HUDEP-2 (cell line): Measurements from ENCODE around the gene KRT84.
A peak's percentile ranks its signal among the peaks of the same experiment; 100 is the strongest.

Source experiments
- DNase-seq, 76 experiments: peaks; one replicate each; lab custom pipeline; 2025; ENCODE audit not compliant: unreplicated experiment in 76 of 76; lab: John Stamatoyannopoulos, UW

KRT84 gene

GRCh38 chr12:52389313-52390207, 4.1 kb upstream of the KRT84 start:
- no peak for DNase-seq

GRCh38 chr12:52387859-52388258, 2.4 kb upstream of the KRT84 start:
- no peak for DNase-seq

GRCh38 chr12:52383331-52383730, 2.1 kb downstream of the KRT84 start:
- no peak for DNase-seq

GRCh38 chr12:52382854-52383253, 2.6 kb downstream of the KRT84 start:
- no peak for DNase-seq

- no peak for DNase-seq
Observed at GRCh38 chr12:52381206-52381605, 4.2 kb downstream of the KRT84 start.

- DNase-seq = peak in 19 of 76 experiments; percentile 1 to 27 (median 8)
Observed at GRCh38 chr12:52380271-52380694, 5.2 kb downstream of the KRT84 start.

- no peak for DNase-seq
Observed at GRCh38 chr12:52379536-52379935, 5.9 kb downstream of the KRT84 start.

GRCh38 chr12:52378091-52378490, 7.4 kb downstream of the KRT84 start:
- DNase-seq = no peak

- no peak for DNase-seq
Observed at GRCh38 chr12:52377266-52377665, 8.2 kb downstream of the KRT84 start.

GRCh38 chr12:52372216-52373154, 13.0 kb downstream of the KRT84 start:
- DNase-seq = peak in 51 of 76 experiments; percentile 4 to 61 (median 34)

GRCh38 chr12:52371716-52372115, 13.7 kb downstream of the KRT84 start:
- no peak for DNase-seq

- DNase-seq = no peak
Observed at GRCh38 chr12:52370926-52371608, 14.4 kb downstream of the KRT84 start.

- DNase-seq = no peak
Observed at GRCh38 chr12:52369809-52370208, 15.6 kb downstream of the KRT84 start.

- no peak for DNase-seq
Observed at GRCh38 chr12:52369211-52369610, 16.2 kb downstream of the KRT84 start.

- no peak for DNase-seq
Observed at GRCh38 chr12:52368508-52368907, 16.9 kb downstream of the KRT84 start.

- no peak for DNase-seq
Observed at GRCh38 chr12:52367876-52368275, 17.6 kb downstream of the KRT84 start.

- no peak for DNase-seq
Observed at GRCh38 chr12:52366738-52367485, 18.5 kb downstream of the KRT84 start, which contains the start of gene KRT85. Gene KRT85 (minus strand): TSS chr12:52367481. CDS start chr12:52367405, 76 bp downstream.

GRCh38 chr12:52364901-52365489, 20.5 kb downstream of the KRT84 start:
- DNase-seq = no peak

- no peak for DNase-seq
Observed at GRCh38 chr12:52364061-52364460, 21.4 kb downstream of the KRT84 start.
